Naive B cell (primary cell): Measurements from ENCODE around the gene ITGB7. TPM values are rescaled to one million over a fixed set of nuclear protein-coding genes. Genes with fewer than 3 reads are reported as not detected.
A peak's percentile ranks its signal among the peaks of the same experiment; 100 is the strongest.
"Not testable (repeated sequence)": the region's sequence is repeated elsewhere in the genome, so short reads cannot be mapped to it uniquely, and the experiment has no call there.

Source experiments
- ATAC-seq, 2 donors: fragments of 150-1000 bp; cut with Tn5 transposase; 2 replicates each; pipeline ENCODE4 v1.10.0; 2021; ENCODE audit warnings: low read depth in 2 of 2, mild to moderate bottlenecking in 2 of 2, moderate library complexity in 2 of 2
- DNase-seq: peaks from one replicate; pipeline ENCODE4 v3.0.0; 2022
- H3K27ac Mint-ChIP-seq, 6 donors: one replicate each; pipeline ENCODE4 v1.8.0; 2020 to 2022; ENCODE audit warnings: mild to moderate bottlenecking in 6 of 6, mixed read lengths in 6 of 6, moderate library complexity in 5 of 6, inconsistent platforms in 2 of 6
- H3K27me3 Mint-ChIP-seq, 3 donors: one replicate each; pipeline ENCODE4 v1.8.0; 2021 to 2022; ENCODE audit warnings: mixed read lengths in 3 of 3, mild to moderate bottlenecking in 1 of 3
- H3K36me3 Mint-ChIP-seq, 2 donors: one replicate each; pipeline ENCODE4 v1.8.0; 2020 to 2022; ENCODE audit warnings: mixed read lengths in 2 of 2, inconsistent platforms in 1 of 2, mild to moderate bottlenecking in 1 of 2
- H3K4me1 Mint-ChIP-seq, 3 donors: one replicate each; pipeline ENCODE4 v1.8.0; 2020 to 2022; ENCODE audit warnings: mixed read lengths in 3 of 3, inconsistent platforms in 1 of 3, mild to moderate bottlenecking in 1 of 3, moderate library complexity in 1 of 3
- H3K4me3 Mint-ChIP-seq, 8 donors: one replicate each; pipeline ENCODE4 v1.8.0; 2020 to 2022; ENCODE audit warnings: mild to moderate bottlenecking in 8 of 8, mixed read lengths in 8 of 8, moderate library complexity in 8 of 8, inconsistent platforms in 2 of 8
- H3K9me3 Mint-ChIP-seq, 7 donors: one replicate each; pipeline ENCODE4 v1.8.0; 2020 to 2022; ENCODE audit warnings: mixed read lengths in 7 of 7, mild to moderate bottlenecking in 5 of 7, inconsistent platforms in 2 of 7, moderate library complexity in 1 of 7
- polyA plus RNA-seq, 6 donors: library from polyadenylated mRNA; unstranded; fragments of 300-500 nt; fragmentation: Illumina TruSeq; gene quantifications; one replicate each; pipeline ENCODE4 v1.2.3, GENCODE V29; 2021; ENCODE audit warnings: low read depth in 6 of 6

Gene ITGB7
- polyA plus RNA-seq, 6 donors from 2014 or later = 63.2 to 174 (median 96.4) TPM

- H3K4me1 Mint-ChIP-seq = peaks cover 45 to 60% (median 57%) of the 10 kb centered on the region in 3 donors
- peaks cover 12 to 18% of the 10 kb centered on the region in 2 donors for H3K36me3 Mint-ChIP-seq
- peak overlapping the region in 4 of 6 donors; percentile 53 to 92 (median 80) for H3K27ac Mint-ChIP-seq
- no peaks in the 10 kb centered on the region for H3K27me3 Mint-ChIP-seq
- ATAC-seq (no peak), DNase-seq (no peak)
- no peaks in the 10 kb centered on the region for H3K9me3 Mint-ChIP-seq
- H3K4me3 Mint-ChIP-seq = peak overlapping the region; percentile 91 to 97 (median 96)
Measured at GRCh38 chr12:53181935-53182334, 25.1 kb downstream of the ITGB7 start.

GRCh38 chr12:53180931-53181645, 26.0 kb downstream of the ITGB7 start:
- Mint-ChIP-seq H3K4me1 (peaks cover 45 to 59% (median 52%) of the 10 kb centered on the region in 3 donors), H3K27me3 (no peaks in the 10 kb centered on the region), H3K27ac (peak overlapping the region; percentile 57 to 98 (median 94)), H3K9me3 (no peaks in the 10 kb centered on the region), H3K4me3 (peak overlapping the region; percentile 91 to 97 (median 96)), H3K36me3 (peaks cover 4 to 9% of the 10 kb centered on the region in 2 donors)
- DNase-seq = peak; percentile 74
- peak; percentile 48 to 52 for ATAC-seq

GRCh38 chr12:53180220-53180930, 26.7 kb downstream of the ITGB7 start, which contains the start of the genes CSAD and ZNF740:
Gene CSAD (minus strand): TSS chr12:53180925. CDS start chr12:53173470, 7,455 bp downstream.
Gene ZNF740 (plus strand): TSS chr12:53180722. CDS start chr12:53181984, 1,262 bp downstream.
- H3K27me3 Mint-ChIP-seq = no peaks in the 10 kb centered on the region
- DNase-seq (peak; percentile 97), ATAC-seq (peak; percentile 95)
- peak within 1 kb of the TSS; percentile 91 to 97 (median 96) for H3K4me3 Mint-ChIP-seq
- H3K9me3 Mint-ChIP-seq = no peaks in the 10 kb centered on the region
- H3K36me3 Mint-ChIP-seq = peaks cover 0 to 8% of the 10 kb centered on the region in 2 donors
- H3K27ac Mint-ChIP-seq = peak within 1 kb of the TSS; percentile 92 to 98 (median 96)
- H3K4me1 Mint-ChIP-seq = peaks cover 45 to 52% (median 45%) of the 10 kb centered on the region in 3 donors

- Mint-ChIP-seq H3K4me3 (peak overlapping the region; percentile 88 to 97 (median 96)), H3K27ac (peak overlapping the region; percentile 92 to 98 (median 96)), H3K4me1 (peaks cover 43 to 46% (median 44%) of the 10 kb centered on the region in 3 donors), H3K27me3 (no peaks in the 10 kb centered on the region), H3K36me3 (peaks cover 0 to 8% of the 10 kb centered on the region in 2 donors), H3K9me3 (no peaks in the 10 kb centered on the region)
- no peak for DNase-seq
- peak; percentile 0 to 1 for ATAC-seq
Measured at GRCh38 chr12:53179687-53180219, 27.3 kb downstream of the ITGB7 start.

GRCh38 chr12:53178803-53179202, 28.2 kb downstream of the ITGB7 start:
- not testable (repeated sequence) for ATAC-seq, H3K9me3 Mint-ChIP-seq, H3K36me3 Mint-ChIP-seq, H3K27me3 Mint-ChIP-seq, DNase-seq
- H3K27ac Mint-ChIP-seq = peak overlapping the region in 3 of 6 donors; percentile 82 to 98 (median 92)
- peak overlapping the region in 7 of 8 donors; percentile 74 to 97 (median 95) for H3K4me3 Mint-ChIP-seq
- peaks cover 38 to 43% (median 39%) of the 10 kb centered on the region in 3 donors for H3K4me1 Mint-ChIP-seq

GRCh38 chr12:53177447-53177846, 29.6 kb downstream of the ITGB7 start:
- H3K9me3 Mint-ChIP-seq, ATAC-seq, H3K36me3 Mint-ChIP-seq, H3K27me3 Mint-ChIP-seq, DNase-seq, H3K27ac Mint-ChIP-seq: not testable (repeated sequence)
- peaks cover 28 to 32% (median 28%) of the 10 kb centered on the region in 3 donors for H3K4me1 Mint-ChIP-seq
- peak overlapping the region in 2 of 8 donors; percentile 6 to 70 for H3K4me3 Mint-ChIP-seq

GRCh38 chr12:53176750-53177149, 30.3 kb downstream of the ITGB7 start:
- no peaks in the 10 kb centered on the region for H3K27me3 Mint-ChIP-seq
- peak overlapping the region in 1 of 8 donors; percentile 70 for H3K4me3 Mint-ChIP-seq
- H3K9me3 Mint-ChIP-seq = no peaks in the 10 kb centered on the region
- no peak overlapping the region for H3K27ac Mint-ChIP-seq
- DNase-seq (no peak), ATAC-seq (no peak)
- peaks cover 0 to 5% of the 10 kb centered on the region in 2 donors for H3K36me3 Mint-ChIP-seq
- H3K4me1 Mint-ChIP-seq = peaks cover 21 to 29% (median 24%) of the 10 kb centered on the region in 3 donors

- peaks cover 14 to 19% (median 15%) of the 10 kb centered on the region in 3 donors for H3K4me1 Mint-ChIP-seq
- peak overlapping the region in 1 of 6 donors; percentile 36 for H3K27ac Mint-ChIP-seq
- ATAC-seq (no peak), DNase-seq (no peak)
- no peaks in the 10 kb centered on the region for H3K9me3 Mint-ChIP-seq
- no peak overlapping the region for H3K4me3 Mint-ChIP-seq
- H3K36me3 Mint-ChIP-seq = peaks cover 0 to 10% of the 10 kb centered on the region in 2 donors
- no peaks in the 10 kb centered on the region for H3K27me3 Mint-ChIP-seq
Measured at GRCh38 chr12:53174881-53175491, 32.1 kb downstream of the ITGB7 start.

GRCh38 chr12:53173085-53173715, 33.9 kb downstream of the ITGB7 start:
- no peaks in the 10 kb centered on the region for H3K9me3 Mint-ChIP-seq
- H3K27ac Mint-ChIP-seq = no peak overlapping the region
- no peak overlapping the region for H3K4me3 Mint-ChIP-seq
- DNase-seq = no peak
- H3K4me1 Mint-ChIP-seq = peaks cover 2 to 8% (median 5%) of the 10 kb centered on the region in 3 donors
- H3K36me3 Mint-ChIP-seq = peaks cover 0 to 10% of the 10 kb centered on the region in 2 donors
- no peak for ATAC-seq
- H3K27me3 Mint-ChIP-seq = no peaks in the 10 kb centered on the region

GRCh38 chr12:53172352-53172751, 34.7 kb downstream of the ITGB7 start:
- ATAC-seq = no peak
- no peaks in the 10 kb centered on the region for H3K27me3 Mint-ChIP-seq
- H3K4me1 Mint-ChIP-seq = peaks cover 2 to 8% (median 5%) of the 10 kb centered on the region in 3 donors
- H3K4me3 Mint-ChIP-seq = no peak overlapping the region
- H3K27ac Mint-ChIP-seq = no peak overlapping the region
- H3K9me3 Mint-ChIP-seq = no peaks in the 10 kb centered on the region
- DNase-seq = no peak
- H3K36me3 Mint-ChIP-seq = peaks cover 0 to 10% of the 10 kb centered on the region in 2 donors

GRCh38 chr12:53171725-53172329, 35.2 kb downstream of the ITGB7 start:
- Mint-ChIP-seq H3K27me3 (no peaks in the 10 kb centered on the region), H3K9me3 (no peaks in the 10 kb centered on the region), H3K36me3 (peaks cover 0 to 10% of the 10 kb centered on the region in 2 donors), H3K4me1 (peaks cover 2 to 8% (median 5%) of the 10 kb centered on the region in 3 donors), H3K4me3 (no peak overlapping the region), H3K27ac (no peak overlapping the region)
- no peak for ATAC-seq
- DNase-seq = no peak
